ENCODE results near the gene HS3ST4. TPM values are rescaled to one million over a fixed set of nuclear protein-coding genes. Genes with fewer than 3 reads are reported as not detected.

Gene HS3ST4
- total RNA-seq, 1 experiment from 2014 or later: not detected

- DNase-seq (ENCODE audit: low read depth): no peak
These were observed 125.5 kb downstream of the HS3ST4 start for GRCh38 chr16:25817295-25817694.

DNA sequence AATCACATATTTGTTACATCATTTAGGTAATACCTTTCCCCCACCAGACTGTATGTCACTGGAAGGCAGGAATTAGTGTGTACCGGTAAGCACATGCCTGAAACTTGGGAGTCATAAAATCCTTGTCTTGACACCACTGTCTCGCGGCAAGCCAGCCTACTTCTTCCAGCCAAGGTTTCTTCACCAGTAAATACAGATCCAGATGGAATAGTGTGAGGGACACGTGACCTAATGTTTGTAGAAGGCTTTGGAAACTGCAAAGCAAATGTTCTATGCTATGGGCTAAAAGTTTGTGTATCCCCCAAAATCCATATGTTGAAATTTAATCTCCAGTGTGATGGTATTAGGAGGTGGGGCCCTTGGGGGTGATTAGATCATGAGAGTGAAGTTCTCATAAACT lies 126.1 kb downstream of the HS3ST4 start:
- DNase-seq (ENCODE audit: low read depth): no peak

GRCh38 chr16:25823891-25824290 lies 132.1 kb downstream of the HS3ST4 start:
- peak; percentile 72 for DNase-seq (ENCODE audit: low read depth)

DNA sequence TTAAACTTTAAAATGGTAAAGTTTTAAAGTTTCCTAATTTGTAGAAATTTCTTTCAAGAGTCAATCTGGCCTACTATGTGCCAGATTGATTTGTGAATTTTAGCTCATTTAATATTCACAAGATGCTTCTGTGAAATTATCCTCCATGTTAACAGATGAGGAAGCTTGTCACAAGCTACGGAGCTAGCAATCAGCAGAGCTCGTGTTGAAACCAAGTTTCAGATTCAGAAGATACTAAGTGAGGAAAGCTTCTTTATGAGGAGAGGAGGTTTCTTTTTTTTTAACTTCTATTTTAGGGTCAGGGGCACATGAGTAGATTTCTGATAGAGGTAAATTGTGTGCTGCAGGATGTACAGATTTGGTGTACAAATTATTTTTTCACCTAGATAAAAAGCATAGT lies 135.9 kb downstream of the HS3ST4 start:
- no peak for DNase-seq (ENCODE audit: low read depth)

- DNase-seq (ENCODE audit: low read depth): no peak
These were observed 136.8 kb downstream of the HS3ST4 start for GRCh38 chr16:25828510-25828909.

DNA sequence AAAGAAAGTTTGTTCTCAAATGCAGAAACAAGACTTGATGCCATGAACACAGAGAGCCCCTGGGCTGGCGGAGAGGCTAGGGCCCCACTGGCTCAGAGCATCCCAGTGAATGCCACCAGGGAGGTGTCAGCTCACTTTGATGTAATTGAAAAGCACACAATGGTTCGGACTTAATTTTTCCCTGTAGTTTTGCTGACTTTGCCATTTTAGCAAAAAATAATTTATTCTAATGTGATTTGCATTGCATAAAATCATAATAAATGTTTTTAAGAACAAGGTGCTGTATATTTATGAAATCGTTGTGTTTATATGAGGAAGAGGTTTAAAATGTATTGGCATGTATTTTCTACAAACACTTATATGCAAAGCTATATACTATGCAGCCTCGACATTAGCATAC lies 140.5 kb downstream of the HS3ST4 start:
- DNase-seq (ENCODE audit: low read depth): no peak

DNA sequence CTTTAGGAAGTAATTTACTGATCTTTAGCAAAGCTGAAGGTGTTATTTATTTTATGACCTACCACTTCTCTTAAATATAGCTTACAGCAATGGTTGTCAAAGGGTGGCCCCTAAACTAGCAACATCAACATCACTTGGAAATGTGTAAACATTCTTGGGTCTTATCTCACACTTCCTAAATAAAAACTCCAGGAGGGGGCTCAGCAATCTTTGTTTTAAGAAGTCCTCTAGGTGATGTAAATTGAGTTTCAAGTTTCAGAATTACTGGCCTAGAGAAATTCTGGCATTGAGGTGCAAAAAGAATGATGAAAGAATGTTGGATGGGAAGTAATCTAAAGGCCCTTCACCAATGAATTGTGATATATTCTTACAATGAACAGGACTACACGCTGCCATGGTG lies 142.3 kb downstream of the HS3ST4 start:
- no peak for DNase-seq (ENCODE audit: low read depth)

DNA sequence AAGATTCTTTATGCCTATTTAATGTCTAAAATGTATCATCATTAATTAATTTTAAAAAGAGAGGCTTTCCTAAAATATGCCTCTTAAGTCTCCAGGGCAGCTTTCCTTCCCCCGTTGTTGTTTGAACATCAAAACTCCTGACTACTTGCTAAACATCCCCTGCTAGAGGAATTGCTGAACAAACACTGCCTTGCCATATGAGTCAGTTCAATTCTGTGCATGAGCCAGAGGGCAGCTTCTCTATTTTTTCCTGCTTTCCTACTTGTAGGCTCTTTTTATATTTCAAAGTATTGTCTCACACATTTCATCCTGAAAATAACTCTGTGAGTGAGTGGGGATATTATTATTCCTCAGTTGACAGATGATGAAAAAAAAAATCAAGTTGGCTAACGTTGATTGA lies 143.4 kb downstream of the HS3ST4 start:
- no peak for DNase-seq (ENCODE audit: low read depth)

GRCh38 chr16:25838724-25839186 lies 147.0 kb downstream of the HS3ST4 start:
- DNase-seq (ENCODE audit: low read depth): peak; percentile 46

GRCh38 chr16:25841761-25842160 lies 150.0 kb downstream of the HS3ST4 start:
- no peak for DNase-seq (ENCODE audit: low read depth)

DNA sequence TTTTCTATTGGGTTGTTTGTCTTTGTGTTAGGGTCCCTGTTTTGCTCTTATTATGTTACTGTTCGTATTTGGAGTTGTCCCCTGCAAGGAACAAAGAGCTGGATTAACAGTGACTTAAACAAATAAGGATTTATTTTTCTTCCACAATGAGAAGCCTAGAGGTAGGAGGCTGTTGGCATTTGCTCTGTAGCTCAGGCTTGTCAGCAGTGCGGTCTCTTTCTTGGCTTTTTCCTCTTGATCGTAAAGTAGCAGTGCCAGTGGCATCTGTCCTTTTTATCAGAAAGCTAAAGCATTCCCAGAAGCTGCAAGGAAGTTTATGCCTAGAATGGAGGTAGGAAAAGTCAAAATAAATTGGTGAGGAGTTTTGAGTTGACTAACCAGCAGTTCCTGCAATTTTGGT lies 154.1 kb downstream of the HS3ST4 start:
- no peak for DNase-seq (ENCODE audit: low read depth)

GRCh38 chr16:25854141-25854540 lies 162.4 kb downstream of the HS3ST4 start:
- no peak for DNase-seq (ENCODE audit: low read depth)

DNA sequence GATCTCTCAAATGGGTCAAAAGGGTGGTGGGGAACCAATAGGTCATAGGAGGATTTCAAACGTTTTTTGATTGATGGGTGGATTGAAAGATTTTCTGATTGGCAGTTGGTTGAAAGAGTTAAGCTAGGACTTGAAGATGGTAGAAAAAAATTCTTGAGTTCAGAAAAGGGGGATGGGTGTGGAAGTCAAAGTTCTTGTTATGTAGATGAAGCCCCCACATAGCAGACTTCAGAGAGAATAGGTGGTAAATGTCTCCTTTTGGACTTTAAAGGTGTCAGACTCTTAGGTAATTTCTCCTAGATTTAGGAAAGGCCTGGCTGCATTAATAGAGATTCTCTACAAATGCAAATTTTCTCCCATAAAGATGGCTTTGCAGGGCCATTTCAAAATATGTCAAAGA lies 163.3 kb downstream of the HS3ST4 start:
- DNase-seq (ENCODE audit: low read depth): no peak

- no peak for DNase-seq (ENCODE audit: low read depth)
These were observed 164.1 kb downstream of the HS3ST4 start for GRCh38 chr16:25855818-25856217.

GRCh38 chr16:25859645-25860044 lies 167.9 kb downstream of the HS3ST4 start:
- DNase-seq (ENCODE audit: low read depth): no peak

DNA sequence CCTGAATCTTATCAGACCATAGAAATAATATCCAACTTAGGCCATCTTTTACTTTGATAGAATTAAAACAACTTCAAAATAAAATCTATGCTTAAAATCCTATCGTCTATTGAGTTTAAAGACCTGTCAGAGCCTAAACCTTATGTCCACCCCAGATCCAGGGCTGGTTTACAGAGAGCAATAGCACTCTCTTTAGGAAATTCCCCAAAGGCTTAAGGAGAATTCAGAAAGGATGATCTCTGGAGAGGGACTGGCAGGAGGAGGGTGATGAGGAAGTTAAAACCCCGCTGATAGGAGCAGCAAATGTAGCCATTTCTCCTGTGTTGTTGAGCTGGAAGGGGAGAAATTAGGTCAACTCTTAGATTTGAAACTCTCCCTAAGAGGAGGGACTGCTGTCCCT lies 175.3 kb downstream of the HS3ST4 start:
- DNase-seq (ENCODE audit: low read depth): no peak

GRCh38 chr16:25868106-25868505 lies 176.3 kb downstream of the HS3ST4 start:
- no peak for DNase-seq (ENCODE audit: low read depth)

- no peak for DNase-seq (ENCODE audit: low read depth)
These were observed 177.1 kb downstream of the HS3ST4 start for GRCh38 chr16:25868706-25869370.

DNA sequence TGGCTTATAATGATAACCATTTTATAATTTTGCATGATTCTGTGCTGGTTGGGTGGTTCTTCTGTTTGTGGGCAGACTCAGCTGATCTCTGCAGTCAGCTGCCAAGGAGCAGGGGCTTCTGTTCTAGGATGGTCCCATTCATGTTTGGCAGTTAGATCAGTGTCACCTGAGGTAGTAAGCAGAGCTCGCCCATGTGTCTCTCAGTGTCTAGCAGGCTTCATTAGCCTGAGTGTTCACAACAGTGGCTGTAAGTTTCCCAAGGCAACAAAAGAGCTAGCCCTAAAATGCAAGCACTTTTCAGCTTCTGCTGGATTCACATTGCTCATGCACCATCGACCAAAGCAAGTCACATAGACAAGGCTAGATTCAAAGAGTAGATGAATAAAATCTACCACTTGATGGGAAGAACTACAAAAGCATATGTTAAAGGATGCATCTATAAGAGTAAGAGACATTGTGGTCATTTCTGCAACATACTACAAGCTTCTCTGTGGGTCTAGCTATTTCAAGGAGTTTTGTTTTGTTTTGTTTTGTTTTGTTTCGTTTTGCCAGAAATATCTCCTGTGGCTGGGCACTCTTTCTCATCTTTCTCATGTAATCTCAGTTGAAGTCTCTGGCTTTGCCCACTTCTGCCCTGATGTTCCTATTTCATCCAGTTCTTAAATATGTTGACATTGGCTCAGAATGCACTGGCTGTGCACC lies 180.8 kb downstream of the HS3ST4 start:
- DNase-seq (ENCODE audit: low read depth): no peak

GRCh38 chr16:25874196-25874595 lies 182.4 kb downstream of the HS3ST4 start:
- DNase-seq (ENCODE audit: low read depth): no peak

GRCh38 chr16:25875956-25876598 lies 184.3 kb downstream of the HS3ST4 start:
- no peak for DNase-seq (ENCODE audit: low read depth)

DNA sequence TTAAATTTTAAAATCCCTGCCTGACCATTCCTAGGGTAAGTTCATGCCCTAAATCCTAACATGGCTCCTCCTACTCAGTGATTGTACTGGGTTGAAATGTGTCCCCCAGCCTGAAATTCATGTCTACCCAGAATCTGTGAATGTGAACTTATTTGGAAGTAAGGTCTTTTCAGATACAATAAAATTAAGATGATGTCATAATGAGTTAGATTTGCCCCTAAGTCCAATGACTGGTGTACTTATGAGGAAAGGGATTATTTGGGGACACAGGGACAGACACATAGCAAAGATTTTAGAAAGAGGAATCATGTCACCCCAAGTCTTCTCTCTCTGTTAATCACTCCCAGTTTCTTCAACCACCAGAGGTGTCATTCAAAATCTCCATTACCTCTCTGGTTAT lies 185.3 kb downstream of the HS3ST4 start:
- DNase-seq (ENCODE audit: low read depth): no peak

GRCh38 chr16:25886598-25886997 lies 194.8 kb downstream of the HS3ST4 start:
- DNase-seq (ENCODE audit: low read depth): no peak
